Panc1 (cell line): Measurements from ENCODE around the gene CSNK1G2. TPM values are rescaled to one million over a fixed set of nuclear protein-coding genes. Genes with fewer than 3 reads are reported as not detected.

Experiments used
- ATAC-seq: fragments of 200-7000 bp; cut with Tn5 transposase; 2 replicates; pipeline ENCODE4 v1.9.1; 2020; ENCODE audit warnings: mild to moderate bottlenecking, moderate library complexity
- BruUV-seq: library from RNA; stranded (reverse); fragments of 400-500 nt; replicated peaks from 2 replicates; lab custom pipeline; 2021; lab: Mats Ljungman, UMichigan
- CTCF ChIA-PET: fragments of 300-600 bp; sonication (Branson Sonifier 250); formaldehyde crosslinking; loops from one replicate; lab custom pipeline; 2022; ENCODE audit warnings: antibody characterized with exemption; lab: Charles Lee
- POLR2A ChIA-PET: fragments of 300-600 bp; sonication (Branson Sonifier 250); formaldehyde crosslinking; loops from one replicate; lab custom pipeline; 2022; ENCODE audit warnings: antibody characterized with exemption; lab: Charles Lee
- DNase-seq: peaks from one replicate; pipeline ENCODE4 v3.0.0-alpha.2; 2010; ENCODE audit warnings: low read depth, low spot score
- H3K27ac ChIP-seq: 2 replicates; pipeline ENCODE4 v1.5.1; 2011; ENCODE audit warnings: mild to moderate bottlenecking, low read length, inconsistent platforms
- H3K27me3 ChIP-seq: fragments of 200-500 bp; sonication (Bioruptor generic); 2 replicates; pipeline ENCODE4 v1.6.0; 2014; ENCODE audit warnings: low read length, inconsistent platforms; ENCODE audit not compliant: control insufficient read depth, insufficient read depth
- H3K36me3 ChIP-seq: fragments of 200-500 bp; sonication (Bioruptor generic); 2 replicates; pipeline ENCODE4 v1.5.1; 2014; ENCODE audit warnings: inconsistent platforms, mild to moderate bottlenecking, low read length, moderate library complexity; ENCODE audit not compliant: control insufficient read depth, insufficient read depth
- H3K4me1 ChIP-seq: 2 replicates; pipeline ENCODE4 v1.5.1; 2011; ENCODE audit warnings: inconsistent platforms, mild to moderate bottlenecking, low read length, moderate library complexity; ENCODE audit not compliant: control insufficient read depth, insufficient read depth
- H3K4me3 ChIP-seq, 2 experiments: 2 replicates each; pipeline ENCODE4 v1.5.1; 2011 to 2012; ENCODE audit warnings: low read depth in 2 of 2, low read length in 2 of 2, mild to moderate bottlenecking in 2 of 2, inconsistent platforms in 1 of 2, moderate library complexity in 1 of 2
- H3K9me3 ChIP-seq: fragments of 200-500 bp; sonication (Bioruptor generic); 2 replicates; pipeline ENCODE4 v1.5.1; 2014; ENCODE audit warnings: low read depth, mild to moderate bottlenecking, inconsistent platforms, low read length, moderate library complexity; ENCODE audit not compliant: control insufficient read depth, insufficient read depth
- CTCF ChIP-seq: fragments of 450-650 bp; IDR thresholded peaks from 2 replicates; pipeline ENCODE4 v1.5.1; 2017; ENCODE audit warnings: mild to moderate bottlenecking
- POLR2AphosphoS5 ChIP-seq: IDR thresholded peaks from 2 replicates; pipeline ENCODE4 v1.6.1; 2012; ENCODE audit warnings: mild to moderate bottlenecking, low read depth, low read length, moderate library complexity
- REST ChIP-seq, 2 experiments: IDR thresholded peaks; 2 replicates each; pipeline ENCODE4 v1.6.1; 2011 to 2012; ENCODE audit warnings: low read depth in 2 of 2, control low read depth in 1 of 2, low read length in 1 of 2, mild to moderate bottlenecking in 1 of 2, moderate library complexity in 1 of 2; ENCODE audit not compliant: insufficient read depth in 1 of 2
- SIN3A ChIP-seq: IDR thresholded peaks from 2 replicates; pipeline ENCODE4 v1.6.1; 2012; ENCODE audit warnings: low read depth, mild to moderate bottlenecking, low read length, moderate library complexity, borderline replicate concordance; ENCODE audit not compliant: insufficient read depth
- TCF7L2 ChIP-seq: IDR thresholded peaks from 2 replicates; pipeline ENCODE4 v1.6.1; 2011; ENCODE audit warnings: mild to moderate bottlenecking, low read depth, low read length, inconsistent platforms
- in situ Hi-C: cut with HindIII; loops from 2 replicates; pipeline ENCODE4 v1.10.0; 2016; ENCODE audit warnings: low sequenced_read_pairs, low pct_unique_long_range_greater_than_20kb
- intact Hi-C: fragments of 100-400 bp; cut with micrococcal nuclease; formaldehyde crosslinking; loops from one replicate; pipeline ENCODE4 v1.10.0; 2022; ENCODE audit not compliant: unreplicated experiment
- total RNA-seq: library from RNA; stranded (reverse); gene quantifications from one replicate; pipeline ENCODE4 v1.2.1, GENCODE V29; 2021; ENCODE audit not compliant: unreplicated experiment

Gene CSNK1G2
- total RNA-seq, 1 experiment from 2014 or later: 65.8 TPM

- intact Hi-C loops: no loop called here
- ATAC-seq (no peak), DNase-seq (no peak)
- POLR2A ChIA-PET: interaction anchor here (0.6 kb wide), 1 partner anchor 12 kb away, joined by 5 read pairs; no protein-coding TSS in a partner anchor
- H3K27ac ChIP-seq: no peak overlapping the region
- BruUV-seq: no TSS peak
- H3K4me3 ChIP-seq: no peak overlapping the region
- no peaks in the 10 kb centered on the region for H3K4me1 ChIP-seq
- no peaks in the 10 kb centered on the region for H3K36me3 ChIP-seq
- H3K27me3 ChIP-seq: no peaks in the 10 kb centered on the region
- in situ Hi-C loops: no loop called here
- no peaks in the 10 kb centered on the region for H3K9me3 ChIP-seq
- CTCF ChIA-PET: no interaction called here
- no peak for TF ChIP-seq SIN3A
- TF ChIP-seq REST (IDR thresholded peaks at IDR 0.05; ENCODE audit: insufficient read depth in 1 of 2, low read depth in 2 of 2, low read length in 1 of 2): no peak
- no peak for TF ChIP-seq POLR2AphosphoS5
- no peak for TF ChIP-seq CTCF
- no peak for TF ChIP-seq TCF7L2
Measured at GRCh38 chr19:1979642-1980041, 38.7 kb downstream of the CSNK1G2 start.

- no peak overlapping the region for H3K4me3 ChIP-seq
- H3K36me3 ChIP-seq: no peaks in the 10 kb centered on the region
- ATAC-seq (no peak), DNase-seq (no peak)
- in situ Hi-C loops: no loop called here
- H3K9me3 ChIP-seq: no peaks in the 10 kb centered on the region
- H3K27ac ChIP-seq: no peak overlapping the region
- TSS peak; percentile 72 for BruUV-seq
- POLR2A ChIA-PET: no interaction called here
- H3K4me1 ChIP-seq: no peaks in the 10 kb centered on the region
- no peak for TF ChIP-seq POLR2AphosphoS5
- TF ChIP-seq CTCF: no peak
- TF ChIP-seq REST (IDR thresholded peaks at IDR 0.05; ENCODE audit: insufficient read depth in 1 of 2, low read depth in 2 of 2, low read length in 1 of 2): no peak
- TF ChIP-seq SIN3A: no peak
- TF ChIP-seq TCF7L2: no peak
- no peaks in the 10 kb centered on the region for H3K27me3 ChIP-seq
- intact Hi-C loops: no loop called here
- CTCF ChIA-PET: no interaction called here
Measured at GRCh38 chr19:1980091-1980808, 39.3 kb downstream of the CSNK1G2 start.
